ENCODE measurements around the gene TAPBP.
"Not testable (repeated sequence)": the region's sequence is repeated elsewhere in the genome, so short reads cannot be mapped to it uniquely, and the experiment has no call there.

TAPBP gene
- 377 to 443 (median 399) reads per million in 4 donors for total RNA-seq

- peak; percentile 77 to 86 (median 83) for DNase-seq
Observed at GRCh38 chr6:33313709-33314514, at the start of gene TAPBP. TSS of gene TAPBP (minus strand) at chr6:33314078. CDS start at chr6:33314041, 37 bp downstream.

- not testable (repeated sequence) for DNase-seq
Observed at GRCh38 chr6:33363486-33363885, 49.6 kb upstream of the TAPBP start.

- DNase-seq, result no peak
Observed at GRCh38 chr6:33359331-33359730, 45.5 kb upstream of the TAPBP start.

GRCh38 chr6:33357160-33357871, 43.4 kb upstream of the TAPBP start:
- not testable (repeated sequence) for DNase-seq

- DNase-seq, result no peak
Observed at GRCh38 chr6:33356295-33356694, 42.4 kb upstream of the TAPBP start.

- not testable (repeated sequence) for DNase-seq
Observed at GRCh38 chr6:33355860-33356259, 42.0 kb upstream of the TAPBP start.

GRCh38 chr6:33347816-33348215, 33.9 kb upstream of the TAPBP start:
- no peak for DNase-seq

GRCh38 chr6:33346972-33347371, 33.1 kb upstream of the TAPBP start:
- DNase-seq, result not testable (repeated sequence)

- DNase-seq, result peak; percentile 44 to 85 (median 62)
Observed at GRCh38 chr6:33344701-33345697, 31.1 kb upstream of the TAPBP start.

- DNase-seq, result peak; percentile 52 to 83 (median 70)
Observed at GRCh38 chr6:33343953-33344611, 30.2 kb upstream of the TAPBP start.

- not testable (repeated sequence) for DNase-seq
Observed at GRCh38 chr6:33343606-33343952, 29.7 kb upstream of the TAPBP start.

- no peak for DNase-seq
Observed at GRCh38 chr6:33339193-33339592, 25.3 kb upstream of the TAPBP start.

GRCh38 chr6:33336495-33336894, 22.6 kb upstream of the TAPBP start:
- DNase-seq, result no peak

- no peak for DNase-seq
Observed at GRCh38 chr6:33335916-33336315, 22.0 kb upstream of the TAPBP start.

GRCh38 chr6:33333666-33334065, 19.8 kb upstream of the TAPBP start:
- DNase-seq, result no peak

- no peak for DNase-seq
Observed at GRCh38 chr6:33330736-33331135, 16.9 kb upstream of the TAPBP start.

GRCh38 chr6:33329058-33329457, 15.2 kb upstream of the TAPBP start:
- DNase-seq, result no peak

- no peak for DNase-seq
Observed at GRCh38 chr6:33324125-33324524, 10.2 kb upstream of the TAPBP start.

GRCh38 chr6:33323623-33323948, 9.7 kb upstream of the TAPBP start:
- no peak for DNase-seq

- no peak for DNase-seq
Observed at GRCh38 chr6:33321227-33321626, 7.3 kb upstream of the TAPBP start.

- DNase-seq, result no peak
Observed at GRCh38 chr6:33320315-33321181, 6.7 kb upstream of the TAPBP start.

Measured in T-helper 1 cell (primary cell).